Body of pancreas (tissue), 4 donors: ENCODE data around the gene ESPNL.

Source experiments
- POLR2A ChIP-seq, 3 donors: fragments of 450-650 bp; IDR thresholded peaks; one replicate each; pipeline ENCODE4 v1.6.1; 2016; ENCODE audit warnings: antibody characterized with exemption in 3 of 3, mild to moderate bottlenecking in 2 of 3
- TF ChIP-seq, protein P1 (sequence below), 7 experiments: fragments of 450-650 bp in 4 of 7; fragments of 200-600 bp in 3 of 7; sonication (generic) in 3 of 7; IDR thresholded peaks; one replicate each; pipeline ENCODE4 v1.5.1; 2016 to 2019; ENCODE audit warnings: antibody characterized with exemption in 7 of 7

DNA sequence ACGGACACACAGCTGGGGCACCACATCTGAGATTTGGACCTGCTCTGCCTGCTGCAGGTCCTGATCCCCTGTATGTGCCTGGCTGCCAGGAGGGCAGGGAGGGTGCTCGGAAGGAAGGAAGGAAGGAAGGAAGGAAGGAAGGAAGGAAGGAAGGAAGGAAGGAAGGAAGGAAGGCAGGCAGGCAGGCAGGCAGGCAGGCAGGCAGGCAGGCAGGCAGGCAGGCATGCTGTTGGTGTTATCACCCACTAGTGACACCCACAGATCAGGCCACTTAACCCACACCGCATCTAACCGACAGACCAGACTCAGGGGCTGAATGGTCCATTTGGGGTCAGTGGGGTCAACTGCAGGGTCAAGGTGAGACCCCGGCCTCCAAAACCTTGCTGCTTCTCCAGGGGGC lies 44.1 kb downstream of the ESPNL start:
- TF ChIP-seq POLR2A (IDR thresholded peaks at IDR 0.05): no peak
- TF ChIP-seq, protein P1, sequence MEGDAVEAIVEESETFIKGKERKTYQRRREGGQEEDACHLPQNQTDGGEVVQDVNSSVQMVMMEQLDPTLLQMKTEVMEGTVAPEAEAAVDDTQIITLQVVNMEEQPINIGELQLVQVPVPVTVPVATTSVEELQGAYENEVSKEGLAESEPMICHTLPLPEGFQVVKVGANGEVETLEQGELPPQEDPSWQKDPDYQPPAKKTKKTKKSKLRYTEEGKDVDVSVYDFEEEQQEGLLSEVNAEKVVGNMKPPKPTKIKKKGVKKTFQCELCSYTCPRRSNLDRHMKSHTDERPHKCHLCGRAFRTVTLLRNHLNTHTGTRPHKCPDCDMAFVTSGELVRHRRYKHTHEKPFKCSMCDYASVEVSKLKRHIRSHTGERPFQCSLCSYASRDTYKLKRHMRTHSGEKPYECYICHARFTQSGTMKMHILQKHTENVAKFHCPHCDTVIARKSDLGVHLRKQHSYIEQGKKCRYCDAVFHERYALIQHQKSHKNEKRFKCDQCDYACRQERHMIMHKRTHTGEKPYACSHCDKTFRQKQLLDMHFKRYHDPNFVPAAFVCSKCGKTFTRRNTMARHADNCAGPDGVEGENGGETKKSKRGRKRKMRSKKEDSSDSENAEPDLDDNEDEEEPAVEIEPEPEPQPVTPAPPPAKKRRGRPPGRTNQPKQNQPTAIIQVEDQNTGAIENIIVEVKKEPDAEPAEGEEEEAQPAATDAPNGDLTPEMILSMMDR (IDR thresholded peaks at IDR 0.05): no peak
